ENCODE data around the gene UBE2B.

The UBE2B gene

DNA sequence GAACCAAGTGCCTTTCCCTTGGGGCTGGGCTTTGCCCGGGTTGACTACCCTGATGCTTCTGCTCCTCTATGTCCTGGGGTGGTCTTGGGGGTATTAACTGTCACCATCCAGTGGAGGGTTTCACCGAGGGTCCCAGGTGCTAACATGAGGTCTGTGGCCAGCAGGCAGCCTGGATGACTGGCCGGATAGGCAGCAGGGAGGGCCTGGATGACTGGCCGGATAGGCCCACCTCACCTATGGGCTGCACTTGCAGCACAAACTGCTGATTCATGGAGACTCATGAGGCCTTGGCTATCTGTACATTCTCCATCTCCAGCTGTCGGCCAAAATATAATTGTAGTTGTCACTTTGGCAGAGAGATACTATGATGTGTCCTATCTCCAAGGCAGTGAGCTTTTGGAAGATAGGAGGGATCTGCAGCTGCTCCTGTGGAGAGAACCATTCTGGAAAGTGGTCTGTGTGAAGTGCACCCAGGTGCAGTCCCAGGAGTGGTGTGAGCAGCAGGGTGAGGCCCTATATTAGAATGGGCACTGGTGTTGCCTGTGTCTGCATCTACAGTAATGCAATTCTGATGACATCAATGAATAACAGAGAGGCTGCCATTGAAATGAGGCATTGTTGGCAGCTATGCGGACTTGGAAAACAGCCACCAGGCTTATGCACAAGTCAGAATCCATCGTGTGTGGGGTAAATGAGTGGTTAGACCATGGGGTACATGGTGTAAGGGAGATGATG is 66.6 kb downstream of the UBE2B start:
- no peak for DNase-seq (ENCODE audit: low spot score)

GRCh38 chr5:134438721-134439123 is 67.4 kb downstream of the UBE2B start:
- DNase-seq (ENCODE audit: low spot score), result no peak

GRCh38 chr5:134439210-134439654 is 67.9 kb downstream of the UBE2B start:
- no peak for DNase-seq (ENCODE audit: low spot score)

- DNase-seq (ENCODE audit: low spot score), result no peak
These were observed 68.9 kb downstream of the UBE2B start for GRCh38 chr5:134440201-134440755.

All from germinal center (tissue), 1 donor.